Measurements from ENCODE around the gene POT1.
"Not testable (repeated sequence)": the region's sequence is repeated elsewhere in the genome, so short reads cannot be mapped to it uniquely, and the experiment has no call there.

POT1 gene, protein sequence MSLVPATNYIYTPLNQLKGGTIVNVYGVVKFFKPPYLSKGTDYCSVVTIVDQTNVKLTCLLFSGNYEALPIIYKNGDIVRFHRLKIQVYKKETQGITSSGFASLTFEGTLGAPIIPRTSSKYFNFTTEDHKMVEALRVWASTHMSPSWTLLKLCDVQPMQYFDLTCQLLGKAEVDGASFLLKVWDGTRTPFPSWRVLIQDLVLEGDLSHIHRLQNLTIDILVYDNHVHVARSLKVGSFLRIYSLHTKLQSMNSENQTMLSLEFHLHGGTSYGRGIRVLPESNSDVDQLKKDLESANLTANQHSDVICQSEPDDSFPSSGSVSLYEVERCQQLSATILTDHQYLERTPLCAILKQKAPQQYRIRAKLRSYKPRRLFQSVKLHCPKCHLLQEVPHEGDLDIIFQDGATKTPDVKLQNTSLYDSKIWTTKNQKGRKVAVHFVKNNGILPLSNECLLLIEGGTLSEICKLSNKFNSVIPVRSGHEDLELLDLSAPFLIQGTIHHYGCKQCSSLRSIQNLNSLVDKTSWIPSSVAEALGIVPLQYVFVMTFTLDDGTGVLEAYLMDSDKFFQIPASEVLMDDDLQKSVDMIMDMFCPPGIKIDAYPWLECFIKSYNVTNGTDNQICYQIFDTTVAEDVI

GRCh38 chr7:124929467-124930172, at the start of gene POT1:
Gene POT1, minus strand, starts transcription at chr7:124929825. Its CDS starts 32,652 bp downstream, at chr7:124897173.
- peak; percentile 89 to 97 (median 96) for DNase-seq (ENCODE audit: low read depth in 4 of 4, low spot score in 1 of 4)

DNA sequence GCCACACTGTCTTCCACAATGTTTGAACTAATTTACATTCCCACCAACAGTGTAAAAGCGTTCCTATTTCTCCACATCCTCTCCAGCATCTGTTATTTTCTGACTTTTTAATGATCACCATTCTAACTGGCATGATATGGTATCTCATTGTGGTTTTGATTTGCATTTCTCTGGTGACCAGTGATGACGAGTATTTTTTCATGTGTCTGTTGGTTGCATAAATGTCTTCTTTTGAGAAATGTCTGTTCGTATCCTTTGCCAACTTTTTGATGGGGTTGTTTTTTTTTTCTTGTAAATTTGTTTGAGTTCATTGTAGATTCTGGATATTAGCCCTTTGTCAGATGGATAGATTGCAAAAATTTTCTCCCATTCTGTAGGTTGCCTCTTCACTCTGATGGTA, 45.5 kb upstream of the POT1 start:
- not testable (repeated sequence) for DNase-seq (ENCODE audit: low read depth in 4 of 4, low spot score in 1 of 4)

GRCh38 chr7:124965553-124965952, 35.9 kb upstream of the POT1 start:
- no peak for DNase-seq (ENCODE audit: low read depth in 4 of 4, low spot score in 1 of 4)

- no peak for DNase-seq (ENCODE audit: low read depth in 4 of 4, low spot score in 1 of 4)
Observed at GRCh38 chr7:124959676-124960075, 30.1 kb upstream of the POT1 start.

DNA sequence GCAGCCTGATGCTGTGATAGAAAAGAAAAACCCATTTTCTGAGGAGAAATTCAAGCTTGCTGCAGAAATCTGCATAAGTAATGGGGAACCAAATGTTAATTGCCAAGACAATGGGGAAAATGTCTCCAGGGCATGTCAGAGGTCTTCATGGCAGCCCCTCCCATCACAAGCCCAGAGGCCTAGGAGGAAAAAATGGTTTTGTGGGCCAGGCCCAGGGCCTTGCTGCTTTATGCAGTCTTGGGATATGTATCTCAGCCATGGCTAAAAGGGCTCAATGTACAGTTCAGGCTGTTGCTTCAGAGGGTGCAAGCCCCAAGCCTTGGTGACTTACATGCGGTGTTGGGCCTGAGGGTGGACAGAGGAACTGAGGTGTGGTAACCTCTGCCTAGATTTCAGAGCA, 28.3 kb upstream of the POT1 start:
- DNase-seq (ENCODE audit: low read depth in 4 of 4, low spot score in 1 of 4) = not testable (repeated sequence)

DNA sequence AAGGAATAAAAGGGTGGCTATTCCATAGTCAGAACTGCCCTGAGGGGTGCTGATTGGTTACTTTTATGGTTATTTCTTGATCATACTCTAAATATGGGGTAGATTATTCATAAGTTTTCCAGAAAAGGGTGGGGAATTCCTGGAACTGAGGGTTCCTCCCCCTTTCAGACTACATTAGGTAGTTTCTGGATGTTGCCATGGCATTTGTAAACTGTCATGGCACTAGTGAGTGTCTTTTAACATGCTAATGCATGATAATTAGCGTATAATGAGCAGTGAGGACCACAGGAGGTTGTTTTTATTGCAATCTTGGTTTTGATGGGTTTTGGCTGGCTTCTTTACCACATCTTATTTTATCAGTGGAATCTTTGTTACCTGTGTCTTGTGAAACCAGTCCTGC, 26.5 kb upstream of the POT1 start:
- no peak for DNase-seq (ENCODE audit: low read depth in 4 of 4, low spot score in 1 of 4)

DNA sequence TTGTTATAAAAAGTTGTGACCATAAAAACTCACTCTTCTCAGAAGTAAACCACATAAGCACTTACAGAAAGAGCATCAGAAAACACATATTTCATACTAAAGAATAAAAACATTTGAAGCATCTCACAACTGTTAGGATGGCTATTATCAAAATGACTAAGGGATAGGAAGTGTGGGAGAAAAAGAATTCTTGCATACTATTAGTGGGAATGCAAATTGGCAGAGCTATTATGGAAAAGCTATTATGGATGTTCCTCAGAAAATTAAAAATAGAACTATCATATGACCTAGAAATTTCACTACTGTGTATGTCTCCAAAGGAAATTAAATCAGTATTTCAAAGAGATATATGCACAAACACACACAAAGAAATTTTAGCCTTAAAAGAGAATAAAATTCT, 25.2 kb upstream of the POT1 start:
- no peak for DNase-seq (ENCODE audit: low read depth in 4 of 4, low spot score in 1 of 4)

DNA sequence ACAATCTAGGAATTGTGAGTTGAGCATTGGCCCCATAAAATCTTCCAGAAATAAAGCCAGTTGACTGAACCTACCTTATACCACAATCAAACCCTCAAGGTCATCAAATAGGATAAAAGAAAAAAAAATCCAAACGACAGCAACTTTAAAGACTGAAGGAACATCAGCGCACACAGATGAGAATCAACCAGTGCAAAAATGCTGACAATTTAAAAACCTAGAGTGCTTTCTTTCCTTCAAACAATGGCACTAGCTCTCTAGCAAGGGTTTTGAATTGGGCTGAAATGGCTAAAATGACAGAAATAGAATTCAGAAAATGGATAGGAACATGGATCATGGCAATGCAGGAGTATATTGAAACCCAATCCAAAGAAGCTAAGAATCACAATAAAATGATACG, 16.1 kb upstream of the POT1 start:
- no peak for DNase-seq (ENCODE audit: low read depth in 4 of 4, low spot score in 1 of 4)

GRCh38 chr7:124943472-124943871, 13.8 kb upstream of the POT1 start:
- DNase-seq (ENCODE audit: low read depth in 4 of 4, low spot score in 1 of 4) = no peak

- no peak for DNase-seq (ENCODE audit: low read depth in 4 of 4, low spot score in 1 of 4)
Observed at GRCh38 chr7:124942399-124942798, 12.8 kb upstream of the POT1 start.

GRCh38 chr7:124940306-124940705, 10.7 kb upstream of the POT1 start:
- no peak for DNase-seq (ENCODE audit: low read depth in 4 of 4, low spot score in 1 of 4)

GRCh38 chr7:124938128-124938527, 8.5 kb upstream of the POT1 start:
- DNase-seq (ENCODE audit: low read depth in 4 of 4, low spot score in 1 of 4) = no peak

DNA sequence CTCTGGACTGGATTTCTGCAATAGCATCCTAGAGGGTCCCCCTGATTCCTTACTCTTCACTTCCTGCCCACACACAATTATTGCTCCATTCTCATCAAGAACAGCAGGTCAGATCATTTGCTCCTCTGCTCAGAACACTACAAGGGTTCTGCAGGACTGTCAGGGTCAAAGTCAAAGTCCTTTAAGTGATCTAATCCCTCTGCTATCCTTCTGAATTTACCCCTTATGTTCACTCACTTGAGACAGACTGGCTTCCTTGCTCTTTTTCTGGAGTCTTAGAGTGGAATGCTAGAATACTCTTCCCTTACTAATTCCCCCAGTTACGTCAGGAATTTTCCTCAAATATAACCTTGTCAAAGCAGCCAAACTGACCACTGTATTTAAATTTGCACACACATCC, 7.5 kb upstream of the POT1 start:
- no peak for DNase-seq (ENCODE audit: low read depth in 4 of 4, low spot score in 1 of 4)

DNA sequence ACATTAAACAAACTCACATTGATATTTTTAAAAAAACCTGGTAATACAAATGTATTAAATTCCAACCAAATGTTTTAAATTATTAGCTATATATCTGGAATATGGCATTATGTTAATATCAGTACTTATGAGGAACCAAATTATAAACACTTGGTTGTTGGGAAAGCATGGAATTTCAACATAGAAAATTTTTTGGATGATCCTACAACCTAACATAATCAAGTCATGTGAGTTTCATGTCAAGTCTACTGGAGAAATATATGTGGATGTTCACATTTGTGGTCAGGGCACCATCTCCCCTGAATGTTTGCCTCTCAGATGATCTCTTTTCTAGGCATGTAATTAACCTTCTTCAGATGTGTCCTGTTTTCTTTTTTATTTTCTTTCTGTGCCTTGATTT, 5.2 kb upstream of the POT1 start:
- DNase-seq (ENCODE audit: low read depth in 4 of 4, low spot score in 1 of 4) = no peak

DNA sequence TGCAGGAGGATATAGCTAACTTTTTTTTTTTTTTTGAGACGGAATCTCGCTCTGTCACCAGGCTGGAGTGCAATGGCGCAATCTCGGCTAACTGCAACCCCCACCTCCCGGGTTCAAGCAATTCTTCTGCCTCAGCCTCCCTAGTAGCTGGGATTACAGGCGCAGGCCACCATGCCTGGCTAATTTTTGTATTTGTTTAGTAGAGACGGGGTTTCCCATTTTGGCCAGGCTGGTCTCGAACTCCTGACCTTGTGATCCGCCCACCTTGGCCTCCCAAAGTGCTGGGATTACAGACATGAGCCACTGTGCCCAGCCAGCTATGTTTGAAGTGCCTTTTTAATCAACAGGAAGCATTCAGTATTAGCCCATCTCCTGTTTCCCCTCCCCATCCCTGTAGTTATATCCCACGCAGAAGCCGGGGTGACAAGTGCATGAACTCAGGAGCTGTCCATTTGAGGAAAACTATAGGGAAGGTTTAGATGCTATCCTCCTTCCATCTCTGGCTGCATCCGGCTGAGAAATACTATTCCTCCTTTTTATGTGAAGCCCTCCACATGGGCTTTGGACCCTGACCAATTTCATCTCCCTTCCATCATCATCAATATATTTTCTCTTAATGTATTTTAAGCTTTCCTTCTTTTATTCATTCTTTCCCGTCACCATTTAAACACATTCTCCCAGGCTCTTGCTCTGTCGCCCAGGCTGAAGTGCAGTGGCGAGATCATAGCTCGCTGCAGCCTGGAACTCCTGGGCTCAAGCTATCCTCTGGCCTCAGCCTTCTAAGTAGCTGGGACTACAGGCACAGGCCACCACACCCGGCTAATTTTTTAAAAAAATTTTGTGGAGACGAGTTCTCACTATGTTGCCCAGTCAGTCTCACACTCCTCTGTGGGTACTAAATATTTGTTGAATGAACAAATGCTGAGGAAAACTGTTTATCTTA, 1.3 kb upstream of the POT1 start:
- no peak for DNase-seq (ENCODE audit: low read depth in 4 of 4, low spot score in 1 of 4)

DNA sequence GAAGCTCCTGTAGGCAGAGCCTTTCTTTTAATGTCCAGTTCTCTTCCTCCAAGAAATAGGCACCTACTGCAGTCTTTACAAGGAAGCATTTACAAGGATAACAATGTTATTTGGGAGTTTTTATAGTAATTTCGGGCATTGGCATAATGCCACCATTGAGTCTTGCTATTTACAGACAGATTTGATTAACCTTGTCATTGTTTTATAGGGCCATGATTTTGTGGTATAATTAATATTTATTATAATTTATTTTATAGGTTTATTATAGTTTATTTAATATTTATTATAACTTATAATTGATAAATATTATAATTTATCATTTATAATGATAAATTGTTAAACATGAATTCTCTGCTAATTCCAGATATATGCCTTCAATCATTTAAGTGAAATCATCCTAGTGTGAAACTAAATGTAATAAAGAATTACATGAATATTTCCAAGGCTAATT, 573 bp upstream of the POT1 start:
- no peak for DNase-seq (ENCODE audit: low read depth in 4 of 4, low spot score in 1 of 4)

- no peak for DNase-seq (ENCODE audit: low read depth in 4 of 4, low spot score in 1 of 4)
Observed at GRCh38 chr7:124924906-124925305, 4.7 kb downstream of the POT1 start.

GRCh38 chr7:124922200-124922599, 7.4 kb downstream of the POT1 start:
- no peak for DNase-seq (ENCODE audit: low read depth in 4 of 4, low spot score in 1 of 4)

- no peak for DNase-seq (ENCODE audit: low read depth in 4 of 4, low spot score in 1 of 4)
Observed at GRCh38 chr7:124919841-124920240, 9.8 kb downstream of the POT1 start.

- DNase-seq (ENCODE audit: low read depth in 4 of 4, low spot score in 1 of 4) = no peak
Observed at GRCh38 chr7:124918662-124919061, 11.0 kb downstream of the POT1 start.

DNA sequence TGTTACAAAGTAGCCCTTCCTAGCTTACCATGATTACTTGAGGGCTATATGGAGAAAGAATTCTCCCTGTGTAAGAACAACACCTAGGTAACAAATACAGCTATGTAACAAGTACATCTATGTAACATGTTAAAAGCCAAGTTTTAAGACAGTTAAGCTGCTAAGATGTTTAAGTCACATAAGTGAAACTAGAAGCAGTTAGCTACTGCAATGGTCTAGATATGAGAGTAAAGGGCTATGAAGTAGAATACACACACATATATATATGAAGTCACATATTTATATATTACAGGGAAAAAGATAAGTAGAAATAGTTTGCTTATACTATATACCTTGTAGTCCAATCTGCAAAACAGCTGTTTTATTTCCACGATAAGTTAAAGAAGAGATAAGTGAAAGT, 14.4 kb downstream of the POT1 start:
- no peak for DNase-seq (ENCODE audit: low read depth in 4 of 4, low spot score in 1 of 4)
